Esophagus squamous epithelium (tissue), 4 donors: Measurements from ENCODE around the gene MORN5.

ENCODE experiments used
- POLR2A ChIP-seq, 4 donors: fragments of 450-650 bp; IDR thresholded peaks; one replicate each; pipeline ENCODE4 v1.6.1; 2017; ENCODE audit warnings: antibody characterized with exemption in 4 of 4, mild to moderate bottlenecking in 4 of 4, moderate library complexity in 3 of 4
- TF ChIP-seq, protein P1 (sequence below), 6 experiments: fragments of 450-650 bp in 4 of 6; fragments of 200-600 bp in 2 of 6; sonication (generic) in 2 of 6; IDR thresholded peaks; one replicate each; pipeline ENCODE4 v1.5.1; 2016 to 2019; ENCODE audit warnings: antibody characterized with exemption in 6 of 6, mild to moderate bottlenecking in 4 of 6, moderate library complexity in 4 of 6

DNA sequence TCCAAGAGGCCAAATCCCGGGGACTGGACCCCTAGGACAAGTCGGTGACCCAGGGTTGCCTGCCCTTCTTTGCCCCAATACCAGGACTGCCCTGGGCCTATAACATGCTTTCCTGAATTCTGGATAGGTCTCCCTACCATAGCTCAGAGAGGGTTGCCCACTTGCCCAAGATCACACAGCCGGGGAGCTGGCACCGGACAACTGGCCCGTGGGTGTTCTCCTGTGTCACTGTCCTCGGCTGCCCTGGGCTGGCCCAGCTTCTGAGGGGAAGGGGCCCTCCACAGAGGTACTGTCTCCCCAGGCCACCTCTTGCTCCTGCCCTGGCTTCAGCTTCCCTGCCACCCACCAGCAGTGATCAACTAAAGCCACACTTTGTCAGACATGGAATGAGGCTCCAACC is 37.8 kb upstream of the MORN5 start:
- TF ChIP-seq, protein P1, sequence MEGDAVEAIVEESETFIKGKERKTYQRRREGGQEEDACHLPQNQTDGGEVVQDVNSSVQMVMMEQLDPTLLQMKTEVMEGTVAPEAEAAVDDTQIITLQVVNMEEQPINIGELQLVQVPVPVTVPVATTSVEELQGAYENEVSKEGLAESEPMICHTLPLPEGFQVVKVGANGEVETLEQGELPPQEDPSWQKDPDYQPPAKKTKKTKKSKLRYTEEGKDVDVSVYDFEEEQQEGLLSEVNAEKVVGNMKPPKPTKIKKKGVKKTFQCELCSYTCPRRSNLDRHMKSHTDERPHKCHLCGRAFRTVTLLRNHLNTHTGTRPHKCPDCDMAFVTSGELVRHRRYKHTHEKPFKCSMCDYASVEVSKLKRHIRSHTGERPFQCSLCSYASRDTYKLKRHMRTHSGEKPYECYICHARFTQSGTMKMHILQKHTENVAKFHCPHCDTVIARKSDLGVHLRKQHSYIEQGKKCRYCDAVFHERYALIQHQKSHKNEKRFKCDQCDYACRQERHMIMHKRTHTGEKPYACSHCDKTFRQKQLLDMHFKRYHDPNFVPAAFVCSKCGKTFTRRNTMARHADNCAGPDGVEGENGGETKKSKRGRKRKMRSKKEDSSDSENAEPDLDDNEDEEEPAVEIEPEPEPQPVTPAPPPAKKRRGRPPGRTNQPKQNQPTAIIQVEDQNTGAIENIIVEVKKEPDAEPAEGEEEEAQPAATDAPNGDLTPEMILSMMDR (IDR thresholded peaks at IDR 0.05) = no peak
- TF ChIP-seq POLR2A (IDR thresholded peaks at IDR 0.05) = no peak
